ENCODE measurements around the gene ANTXR1. TPM values are rescaled to one million over a fixed set of nuclear protein-coding genes. Genes with fewer than 3 reads are reported as not detected.
"Not testable (repeated sequence)": the region's sequence is repeated elsewhere in the genome, so short reads cannot be mapped to it uniquely, and the experiment has no call there.

The ANTXR1 gene
- total and polyA plus RNA-seq, 5 donors from 2014 or later, result not detected

DNA sequence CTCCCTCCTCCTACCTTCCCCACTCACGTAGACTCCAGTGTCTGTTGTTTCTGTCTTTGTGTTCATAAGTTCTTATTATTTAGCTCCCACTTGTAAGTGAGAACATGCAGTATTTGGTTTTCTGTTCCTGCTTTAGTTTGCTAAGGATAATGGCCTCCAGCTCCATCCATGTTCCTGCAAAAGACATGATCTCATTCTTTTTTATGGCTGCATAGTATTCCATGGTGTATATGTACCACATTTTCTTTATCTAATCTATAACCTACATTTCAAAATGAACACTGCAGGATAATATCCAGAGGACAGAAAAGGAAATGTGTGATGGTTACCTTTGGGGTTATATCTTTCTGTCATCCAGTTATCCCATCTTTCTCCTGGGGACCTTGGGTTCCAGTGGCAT, 218.0 kb downstream of the ANTXR1 start:
- H3K27ac Mint-ChIP-seq; H3K4me3 ChIP-seq (ENCODE audit: low read depth, low read length); H3K27ac ChIP-seq (ENCODE audit: insufficient read depth, low read length, poor library complexity, severe bottlenecking); H3K4me1 Mint-ChIP-seq; H3K4me3 Mint-ChIP-seq; H3K9me3 ChIP-seq (ENCODE audit: control insufficient read depth in 2 of 2, low read length in 2 of 2); H3K36me3 ChIP-seq (ENCODE audit: control insufficient read depth, insufficient read depth, low read length); ATAC-seq (ENCODE audit: low read depth in 2 of 2); H3K27me3 ChIP-seq (ENCODE audit: control insufficient read depth, insufficient read depth, low read length); H3K36me3 Mint-ChIP-seq; H3K9me3 Mint-ChIP-seq; DNase-seq; H3K4me1 ChIP-seq (ENCODE audit: control insufficient read depth, insufficient read depth, low read length, poor library complexity, severe bottlenecking): not testable (repeated sequence)
- H3K27me3 Mint-ChIP-seq, result peaks cover 17% of the 10 kb centered on the region

DNA sequence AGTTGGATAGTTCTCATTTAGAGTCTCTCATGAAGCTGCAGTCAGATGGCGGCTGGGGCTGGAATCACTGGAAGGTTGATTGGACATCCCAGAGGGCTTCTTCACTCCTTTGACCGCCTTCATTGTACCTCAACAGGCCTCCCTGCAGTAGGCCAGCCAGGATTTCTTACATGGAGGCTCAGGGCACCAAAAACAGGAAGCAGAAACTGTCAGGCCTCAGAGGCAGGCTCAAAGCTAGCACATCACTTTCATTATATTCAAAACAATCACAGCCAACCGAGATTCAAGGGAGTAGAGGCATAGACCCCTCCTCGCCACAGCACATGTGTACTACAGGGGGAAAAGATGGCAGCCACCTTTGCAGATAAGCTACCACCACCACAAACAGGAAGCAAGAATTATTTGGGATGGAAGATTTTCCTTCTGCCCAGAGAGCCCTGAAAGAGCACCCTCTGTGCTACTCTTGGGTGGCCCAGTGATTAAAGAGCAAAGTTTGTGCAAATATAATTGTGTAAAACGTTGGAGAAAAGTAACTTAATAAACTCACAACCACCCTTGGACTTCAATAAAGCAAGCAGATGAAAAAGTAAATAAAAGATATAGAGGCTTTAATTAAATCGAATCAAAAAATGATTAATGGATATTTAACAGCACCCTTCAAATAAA, 218.8 kb downstream of the ANTXR1 start:
- peaks cover 20% of the 10 kb centered on the region for H3K27me3 Mint-ChIP-seq
- H3K4me1 Mint-ChIP-seq, result no peaks in the 10 kb centered on the region
- peaks cover 3% of the 10 kb centered on the region for H3K27me3 ChIP-seq (ENCODE audit: control insufficient read depth, insufficient read depth, low read length)
- H3K9me3 Mint-ChIP-seq, result peaks cover 0 to 4% (median 0%) of the 10 kb centered on the region in 7 donors
- H3K27ac Mint-ChIP-seq, result no peak overlapping the region
- H3K4me3 ChIP-seq (ENCODE audit: low read depth, low read length), result no peak overlapping the region
- ATAC-seq (ENCODE audit: low read depth in 2 of 2) (no peak), DNase-seq (no peak)
- no peaks in the 10 kb centered on the region for H3K4me1 ChIP-seq (ENCODE audit: control insufficient read depth, insufficient read depth, low read length, poor library complexity, severe bottlenecking)
- no peak overlapping the region for H3K27ac ChIP-seq (ENCODE audit: insufficient read depth, low read length, poor library complexity, severe bottlenecking)
- no peak overlapping the region for H3K4me3 Mint-ChIP-seq
- H3K9me3 ChIP-seq (ENCODE audit: control insufficient read depth in 2 of 2, low read length in 2 of 2), result no peaks in the 10 kb centered on the region
- no peaks in the 10 kb centered on the region for H3K36me3 ChIP-seq (ENCODE audit: control insufficient read depth, insufficient read depth, low read length)
- H3K36me3 Mint-ChIP-seq, result no peaks in the 10 kb centered on the region

DNA sequence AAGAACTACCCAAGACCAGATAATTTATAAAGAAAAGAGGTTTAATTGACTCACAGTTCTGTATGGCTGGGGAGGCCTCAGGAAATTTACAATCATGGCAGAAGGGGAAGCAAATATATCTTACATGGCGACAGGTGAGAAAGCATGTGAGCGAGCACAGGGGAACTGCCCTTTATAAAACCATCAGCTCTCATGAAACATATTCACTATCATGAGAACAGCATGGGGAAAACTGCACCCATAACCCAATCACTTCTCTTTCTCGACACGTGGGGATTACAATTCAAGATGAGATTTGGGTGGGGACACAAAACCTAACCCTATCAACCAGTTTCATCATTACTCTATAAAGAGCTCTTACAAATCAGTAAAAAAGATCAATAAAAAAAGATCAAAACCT, 222.9 kb downstream of the ANTXR1 start:
- not testable (repeated sequence) for H3K27ac Mint-ChIP-seq; H3K4me1 ChIP-seq (ENCODE audit: control insufficient read depth, insufficient read depth, low read length, poor library complexity, severe bottlenecking); ATAC-seq (ENCODE audit: low read depth in 2 of 2)

DNA sequence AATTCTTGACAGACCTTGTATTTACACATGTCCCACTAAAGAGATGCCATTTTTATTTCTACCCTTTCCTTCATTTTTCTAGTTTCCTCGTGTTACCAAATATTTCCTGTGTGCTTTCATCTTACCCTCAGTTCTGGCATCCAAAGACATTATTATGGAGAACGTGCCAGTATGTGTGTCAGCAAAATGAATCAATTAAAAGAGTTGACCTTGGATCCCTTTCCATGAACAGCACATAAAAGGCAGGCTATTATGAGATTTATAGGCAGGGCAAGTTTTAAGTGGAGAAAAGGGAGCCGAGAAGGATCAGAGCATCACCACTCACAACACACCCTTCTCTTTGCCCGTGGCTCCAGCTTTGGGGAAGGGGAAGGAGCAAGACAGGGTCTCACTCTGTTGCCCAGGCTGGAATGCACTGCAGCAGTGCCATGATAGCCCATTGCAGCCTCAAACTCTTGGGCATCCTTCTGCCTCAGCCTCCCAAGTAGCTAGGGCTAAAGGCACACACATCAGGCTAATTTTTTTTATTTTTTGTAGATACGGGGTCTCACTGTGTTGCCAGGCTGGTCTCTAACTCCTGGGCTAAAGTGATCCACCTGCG, 224.2 kb downstream of the ANTXR1 start:
- Mint-ChIP-seq H3K27me3 (peaks cover 18% of the 10 kb centered on the region), H3K36me3 (no peaks in the 10 kb centered on the region), H3K4me1 (no peaks in the 10 kb centered on the region), H3K4me3 (no peak overlapping the region), H3K27ac (no peak overlapping the region), H3K9me3 (peaks cover 0 to 5% (median 0%) of the 10 kb centered on the region in 7 donors)
- Histone ChIP-seq H3K27me3 (ENCODE audit: control insufficient read depth, insufficient read depth, low read length) (peaks cover 2% of the 10 kb centered on the region), H3K27ac (ENCODE audit: insufficient read depth, low read length, poor library complexity, severe bottlenecking) (no peak overlapping the region), H3K9me3 (ENCODE audit: control insufficient read depth in 2 of 2, low read length in 2 of 2) (no peaks in the 10 kb centered on the region), H3K4me1 (ENCODE audit: control insufficient read depth, insufficient read depth, low read length, poor library complexity, severe bottlenecking) (no peaks in the 10 kb centered on the region), H3K4me3 (ENCODE audit: low read depth, low read length) (no peak overlapping the region), H3K36me3 (ENCODE audit: control insufficient read depth, insufficient read depth, low read length) (no peaks in the 10 kb centered on the region)
- no peak for ATAC-seq (ENCODE audit: low read depth in 2 of 2)
- no peak for DNase-seq

More for the DNA sequence above, 222.9 kb downstream of the ANTXR1 start:
- H3K36me3 ChIP-seq (ENCODE audit: control insufficient read depth, insufficient read depth, low read length); H3K36me3 Mint-ChIP-seq; H3K4me1 Mint-ChIP-seq; DNase-seq; H3K4me3 Mint-ChIP-seq; H3K9me3 ChIP-seq (ENCODE audit: control insufficient read depth in 2 of 2, low read length in 2 of 2); H3K4me3 ChIP-seq (ENCODE audit: low read depth, low read length); H3K27ac ChIP-seq (ENCODE audit: insufficient read depth, low read length, poor library complexity, severe bottlenecking); H3K27me3 ChIP-seq (ENCODE audit: control insufficient read depth, insufficient read depth, low read length); H3K9me3 Mint-ChIP-seq: not testable (repeated sequence)
- peaks cover 21% of the 10 kb centered on the region for H3K27me3 Mint-ChIP-seq

DNA sequence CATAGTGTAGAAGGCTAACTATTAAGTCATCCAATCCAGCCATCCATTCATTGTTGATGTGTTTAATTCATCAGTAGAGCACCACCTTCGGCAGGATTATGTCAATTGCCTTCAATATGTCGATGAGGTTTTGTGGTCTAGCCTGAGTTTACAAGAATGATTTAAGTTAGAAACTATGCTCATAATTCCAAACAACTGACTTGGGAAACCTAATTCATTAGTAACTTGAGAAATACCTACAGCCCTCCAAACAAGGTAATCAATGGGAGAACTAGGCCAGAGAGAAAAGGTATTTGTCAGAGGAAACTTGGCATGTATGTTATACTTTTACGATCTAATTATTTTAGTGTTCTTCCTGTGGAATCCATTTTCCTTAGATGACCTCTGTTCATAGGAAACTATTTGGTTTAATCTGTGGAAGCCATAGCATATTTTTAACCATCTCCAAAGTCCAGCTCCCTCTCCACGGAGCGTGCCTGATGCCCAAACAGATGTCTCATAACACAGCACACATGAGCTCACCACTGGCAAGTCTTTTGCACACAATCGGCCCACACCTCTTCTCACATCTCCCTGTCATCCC, 225.6 kb downstream of the ANTXR1 start:
- Histone ChIP-seq H3K27ac (ENCODE audit: insufficient read depth, low read length, poor library complexity, severe bottlenecking) (no peak overlapping the region), H3K9me3 (ENCODE audit: control insufficient read depth in 2 of 2, low read length in 2 of 2) (no peaks in the 10 kb centered on the region), H3K36me3 (ENCODE audit: control insufficient read depth, insufficient read depth, low read length) (no peaks in the 10 kb centered on the region), H3K27me3 (ENCODE audit: control insufficient read depth, insufficient read depth, low read length) (peaks cover 2% of the 10 kb centered on the region), H3K4me3 (ENCODE audit: low read depth, low read length) (no peak overlapping the region), H3K4me1 (ENCODE audit: control insufficient read depth, insufficient read depth, low read length, poor library complexity, severe bottlenecking) (no peaks in the 10 kb centered on the region)
- Mint-ChIP-seq H3K4me3 (no peak overlapping the region), H3K27ac (no peak overlapping the region), H3K4me1 (no peaks in the 10 kb centered on the region), H3K9me3 (peaks cover 0 to 1% (median 0%) of the 10 kb centered on the region in 7 donors), H3K27me3 (peaks cover 22% of the 10 kb centered on the region), H3K36me3 (no peaks in the 10 kb centered on the region)
- DNase-seq, result no peak
- no peak for ATAC-seq (ENCODE audit: low read depth in 2 of 2)

DNA sequence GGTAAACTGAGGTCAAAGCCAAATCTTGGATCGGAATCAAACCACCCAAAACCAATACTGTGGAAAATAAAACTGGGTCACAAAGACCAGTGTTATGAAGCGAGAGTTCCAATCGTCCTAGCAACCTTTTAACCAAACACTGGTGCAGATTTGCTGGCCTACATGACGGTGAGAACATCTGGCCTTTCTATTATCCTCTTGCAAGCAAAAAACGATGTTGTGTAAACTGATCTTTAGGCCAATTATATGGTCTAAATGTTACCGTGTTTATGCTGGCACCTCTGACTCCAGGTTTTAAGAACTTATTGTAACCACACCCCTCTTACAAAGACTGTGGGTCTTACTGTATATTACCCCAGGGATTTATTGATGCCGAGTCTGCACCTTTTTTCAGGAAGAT, 228.1 kb downstream of the ANTXR1 start:
- DNase-seq (no peak), ATAC-seq (ENCODE audit: low read depth in 2 of 2) (no peak)
- Mint-ChIP-seq H3K36me3 (no peaks in the 10 kb centered on the region), H3K9me3 (peaks cover 0 to 1% (median 0%) of the 10 kb centered on the region in 7 donors), H3K4me1 (no peaks in the 10 kb centered on the region), H3K27me3 (peaks cover 23% of the 10 kb centered on the region), H3K4me3 (no peak overlapping the region), H3K27ac (no peak overlapping the region)
- Histone ChIP-seq H3K9me3 (ENCODE audit: control insufficient read depth in 2 of 2, low read length in 2 of 2) (no peaks in the 10 kb centered on the region), H3K4me1 (ENCODE audit: control insufficient read depth, insufficient read depth, low read length, poor library complexity, severe bottlenecking) (no peaks in the 10 kb centered on the region), H3K4me3 (ENCODE audit: low read depth, low read length) (no peak overlapping the region), H3K27me3 (ENCODE audit: control insufficient read depth, insufficient read depth, low read length) (peaks cover 4% of the 10 kb centered on the region), H3K36me3 (ENCODE audit: control insufficient read depth, insufficient read depth, low read length) (no peaks in the 10 kb centered on the region), H3K27ac (ENCODE audit: insufficient read depth, low read length, poor library complexity, severe bottlenecking) (no peak overlapping the region)

DNA sequence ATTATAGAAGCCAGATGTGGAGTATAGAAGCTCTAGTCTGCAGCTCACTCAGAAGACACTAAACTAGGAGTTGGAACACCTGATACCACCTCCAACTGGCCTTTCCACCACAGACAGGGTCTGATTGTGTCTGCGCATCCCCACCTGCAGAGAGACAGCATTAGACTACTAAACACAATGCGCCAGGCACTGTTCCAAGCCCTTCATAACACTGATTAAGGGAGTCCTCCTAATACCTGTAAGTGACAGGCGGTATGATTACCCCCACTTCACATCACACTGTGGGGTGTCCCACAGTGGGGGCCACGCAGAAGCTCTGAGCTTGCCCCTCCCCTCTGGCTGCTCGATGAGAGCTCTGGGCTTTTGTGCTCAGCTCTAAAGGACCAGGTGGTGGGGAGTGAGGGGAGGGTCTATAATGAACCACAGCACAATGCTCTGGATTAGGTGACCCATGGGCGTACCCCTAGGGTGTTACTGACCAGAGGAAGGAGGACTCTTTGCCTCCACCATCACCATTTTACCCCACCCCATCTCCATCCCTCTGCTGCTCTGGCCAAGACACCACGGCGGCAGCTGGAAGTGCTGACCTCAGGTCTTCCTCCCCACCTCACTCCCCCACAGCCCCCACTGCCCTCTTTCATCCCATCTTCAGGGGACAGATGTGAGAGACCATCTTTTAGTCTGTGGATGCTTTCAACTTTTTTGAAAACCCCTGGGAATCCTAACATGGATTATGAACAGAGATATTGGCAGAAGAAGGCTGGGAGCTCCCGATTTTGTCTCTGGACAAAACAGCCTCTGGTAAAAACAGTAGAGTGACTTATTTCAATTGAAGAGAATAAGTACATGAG, 228.9 kb downstream of the ANTXR1 start:
- H3K36me3 Mint-ChIP-seq, result no peaks in the 10 kb centered on the region
- H3K27me3 ChIP-seq (ENCODE audit: control insufficient read depth, insufficient read depth, low read length), result peaks cover 4% of the 10 kb centered on the region
- peaks cover 27% of the 10 kb centered on the region for H3K27me3 Mint-ChIP-seq
- ATAC-seq (ENCODE audit: low read depth in 2 of 2) (no peak), DNase-seq (no peak)
- no peaks in the 10 kb centered on the region for H3K4me1 Mint-ChIP-seq
- no peak overlapping the region for H3K27ac Mint-ChIP-seq
- no peak overlapping the region for H3K27ac ChIP-seq (ENCODE audit: insufficient read depth, low read length, poor library complexity, severe bottlenecking)
- H3K4me1 ChIP-seq (ENCODE audit: control insufficient read depth, insufficient read depth, low read length, poor library complexity, severe bottlenecking), result no peaks in the 10 kb centered on the region
- H3K9me3 Mint-ChIP-seq, result peaks cover 0 to 1% (median 0%) of the 10 kb centered on the region in 7 donors
- no peaks in the 10 kb centered on the region for H3K36me3 ChIP-seq (ENCODE audit: control insufficient read depth, insufficient read depth, low read length)
- H3K9me3 ChIP-seq (ENCODE audit: control insufficient read depth in 2 of 2, low read length in 2 of 2), result no peaks in the 10 kb centered on the region
- H3K4me3 Mint-ChIP-seq, result no peak overlapping the region
- no peak overlapping the region for H3K4me3 ChIP-seq (ENCODE audit: low read depth, low read length)

Measured in CD4-positive, CD25-positive, alpha-beta regulatory T cell (primary cell).